HepG2 (cell line): ENCODE data around the gene PKD1L1. TPM values are rescaled to one million over a fixed set of nuclear protein-coding genes. Genes with fewer than 3 reads are reported as not detected.

Source experiments
- ARNTL ChIP-seq: sonication (generic); formaldehyde crosslinking; IDR thresholded peaks from 2 replicates; pipeline ENCODE4 v1.4.0; 2020; ENCODE audit warnings: mild to moderate bottlenecking, missing genetic modification reagents
- CSRNP2 ChIP-seq: sonication (generic); formaldehyde crosslinking; conservative IDR thresholded peaks from 2 replicates; pipeline ENCODE4 v1.8.0; 2022; ENCODE audit warnings: low read depth, missing genetic modification reagents
- ESRRA ChIP-seq: sonication (generic); formaldehyde crosslinking; IDR thresholded peaks from 2 replicates; pipeline ENCODE4 v1.5.1; 2020; ENCODE audit warnings: mild to moderate bottlenecking, low read depth, missing genetic modification reagents
- EZH2 ChIP-seq: conservative IDR thresholded peaks from 2 replicates; pipeline ENCODE4 v1.6.1; 2012; ENCODE audit warnings: mild to moderate bottlenecking, low read depth, low read length, moderate library complexity
- NFAT5 ChIP-seq: sonication (generic); formaldehyde crosslinking; IDR thresholded peaks from 2 replicates; pipeline ENCODE4 v1.4.0; 2020; ENCODE audit warnings: missing genetic modification reagents
- NR2F2 ChIP-seq: IDR thresholded peaks from 2 replicates; pipeline ENCODE4 v1.6.1; 2012; ENCODE audit warnings: low read depth, inconsistent platforms, borderline replicate concordance
- PAWR ChIP-seq: sonication (generic); formaldehyde crosslinking; IDR thresholded peaks from 2 replicates; pipeline ENCODE4 v1.4.0; 2020; ENCODE audit warnings: missing genetic modification reagents, mild to moderate bottlenecking, borderline replicate concordance
- SKIL ChIP-seq: sonication (generic); formaldehyde crosslinking; IDR thresholded peaks from 2 replicates; pipeline ENCODE4 v1.8.0; 2022; ENCODE audit warnings: missing genetic modification reagents, mild to moderate bottlenecking, moderate library complexity, borderline replicate concordance
- SOX13 ChIP-seq, 3 experiments: fragments of 450-650 bp in 1 of 3; sonication (generic) in 1 of 3; formaldehyde crosslinking in 1 of 3; IDR thresholded peaks in 2 of 3; conservative IDR thresholded peaks in 1 of 3; 2 replicates each; pipeline versions ENCODE4 v1.5.0 to v1.6.1; 2016 to 2020; ENCODE audit warnings: antibody characterized with exemption in 1 of 3, mild to moderate bottlenecking in 1 of 3, missing compliant biosample characterization in 1 of 3, missing genetic modification reagents in 1 of 3, moderate library complexity in 1 of 3
- SRSF1 ChIP-seq: fragments of 200-400 bp; formaldehyde crosslinking; optimal IDR thresholded peaks from 2 replicates; pipeline ENCODE3; 2017; ENCODE audit warnings: mild to moderate bottlenecking, low read depth, low read length, moderate library complexity
- ZKSCAN8 ChIP-seq: IDR thresholded peaks from 2 replicates; pipeline ENCODE4 v1.6.1; 2016; ENCODE audit warnings: borderline replicate concordance, missing genetic modification reagents, missing compliant biosample characterization
- ZNF607 ChIP-seq: sonication (generic); formaldehyde crosslinking; IDR thresholded peaks from 2 replicates; pipeline ENCODE4 v1.5.1; 2020; ENCODE audit warnings: missing genetic modification reagents, mild to moderate bottlenecking, borderline replicate concordance
- ZNF678 ChIP-seq: sonication (generic); formaldehyde crosslinking; IDR thresholded peaks from 2 replicates; pipeline ENCODE4 v1.4.0; 2020; ENCODE audit warnings: mild to moderate bottlenecking, missing genetic modification reagents
- ZUFSP ChIP-seq: sonication (generic); formaldehyde crosslinking; IDR thresholded peaks from 2 replicates; pipeline ENCODE4 v1.9.0; 2021; ENCODE audit warnings: missing genetic modification reagents, mild to moderate bottlenecking, borderline replicate concordance
- polyA plus RNA-seq, 8 experiments: library from polyadenylated mRNA; depleted of rRNA in 3 of 8; stranded (reverse) in 7 of 8; unstranded in 1 of 8; fragments of >200 nt; fragmentation: Illumina TruSeq in 4 of 8; extraction: Trizol in 4 of 8; gene quantifications; 2 replicates each; pipeline versions ENCODE4 v1.2.1 to v1.2.3, GENCODE V29; 2011 to 2016; ENCODE audit warnings: low read depth in 4 of 8, missing spikeins in 1 of 8, mixed read lengths in 1 of 8; ENCODE audit not compliant: insufficient read depth in 1 of 8
- total RNA-seq, 5 experiments: library from RNA; depleted of rRNA; stranded (reverse); fragments of >200 nt; fragmentation: Illumina TruSeq; extraction: Trizol; gene quantifications; 2 replicates each; pipeline ENCODE4 v1.2.3, GENCODE V29; 2016; ENCODE audit warnings: low read depth in 1 of 5

Gene PKD1L1
- total and polyA plus RNA-seq, 2 of the 13 experiments (the other 11 are each of a cell fraction or from before 2014, with no cell fraction given) = 0.01 TPM; not detected in 1

DNA sequence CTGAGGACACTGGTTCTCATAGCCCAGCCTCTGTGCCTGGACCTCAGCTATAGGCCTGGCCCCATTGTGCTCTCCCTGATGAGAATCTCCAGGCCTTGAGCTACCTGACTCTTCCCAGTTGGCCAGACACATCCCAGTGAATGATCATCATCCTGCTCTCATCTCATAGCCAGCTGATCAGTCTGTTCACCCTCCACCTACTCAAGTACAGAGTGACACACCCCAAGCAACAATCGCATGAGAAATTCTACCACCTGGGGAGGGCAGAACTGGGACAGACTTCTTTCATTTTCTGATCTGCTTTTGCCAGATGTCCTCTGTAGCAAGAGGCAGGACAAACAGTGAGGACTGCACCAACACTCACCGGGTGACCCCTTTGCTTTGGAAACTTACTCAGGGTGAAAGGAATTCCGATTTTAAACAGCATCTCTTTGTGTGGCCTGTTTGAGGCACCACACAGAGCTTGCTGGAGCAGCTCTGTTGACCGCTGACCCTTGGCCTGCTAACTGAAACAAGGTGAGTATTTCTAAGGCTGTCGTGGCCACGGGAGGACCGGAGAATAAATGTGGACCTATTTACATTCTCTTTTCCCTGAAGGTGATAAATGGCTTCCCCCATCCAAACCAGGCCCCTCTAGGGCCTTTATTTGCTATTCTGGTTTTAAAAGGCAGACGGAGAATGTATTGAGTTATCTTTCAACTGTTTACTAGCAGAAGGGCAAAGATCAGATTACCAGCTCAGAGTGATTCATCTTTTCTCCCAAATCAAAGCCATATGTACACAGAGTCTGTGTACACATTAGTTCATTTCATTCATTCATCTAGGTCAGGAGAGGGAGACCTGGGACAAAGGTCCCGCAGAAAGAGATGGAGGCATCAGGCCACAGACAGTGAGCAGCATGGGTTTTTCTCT is 184.9 kb downstream of the PKD1L1 start (continued):
- TF ChIP-seq SOX13 (IDR thresholded peaks at IDR 0.05) = peak; percentile 86
- TF ChIP-seq SOX13 (CRISPR knock-in tag; conservative IDR thresholded peaks at IDR 0.05 in 1 of 2, IDR thresholded peaks at IDR 0.05 in 1 of 2) = peak in 1 of 2 experiments; percentile 90; a peak in 2 of 4 replicates
- no peak; the same call in 1 of the 2 replicates for TF ChIP-seq NFAT5 (CRISPR knock-in tag)
- TF ChIP-seq ARNTL = peak; percentile 85; the same call in 1 of the 2 replicates
- peak; percentile 83 for TF ChIP-seq ESRRA
- TF ChIP-seq ZKSCAN8 (CRISPR knock-in tag) = peak; percentile 55; the same call in 1 of the 2 replicates
- no peak for TF ChIP-seq PAWR (CRISPR knock-in tag)
- TF ChIP-seq ZNF678 (CRISPR knock-in tag) = peak; percentile 54; the same call in 1 of the 2 replicates
- TF ChIP-seq NR2F2 = peak; percentile 92; the same call in 1 of the 2 replicates
- no peak for TF ChIP-seq ZUFSP
- peak; percentile 97 for TF ChIP-seq SKIL (CRISPR knock-in tag)
- TF ChIP-seq ZNF607 (CRISPR knock-in tag) = peak; percentile 31; the same call in 1 of the 2 replicates
- TF ChIP-seq EZH2 = no peak
- TF ChIP-seq SRSF1 = no peak
- TF ChIP-seq CSRNP2 (CRISPR knock-in tag) = no peak
